Cardiac septum (tissue), 1 donor: ENCODE measurements around the gene BLOC1S6. TPM values are rescaled to one million over a fixed set of nuclear protein-coding genes. Genes with fewer than 3 reads are reported as not detected.

Experiments used
- DNase-seq: peaks from one replicate; pipeline ENCODE4 v3.0.0-alpha.2; 2020; ENCODE audit warnings: low spot score
- intact Hi-C: fragments of 100-400 bp; cut with DNase I; formaldehyde crosslinking; loops from one replicate; pipeline ENCODE4 v1.14.0; 2022
- long read RNA-seq: library from polyadenylated mRNA; unstranded; transcript quantifications from one replicate; pipeline ENCODE4 v2.0.0, GENCODE V29; 2021
- total RNA-seq: library from RNA; stranded (reverse); fragmentation: NEBNext Ultra II Directional; extraction: Animal tissue kit (Norgen Biotek cat#: 25700); gene quantifications from one replicate; pipeline ENCODE4 v1.2.1, GENCODE V29; 2021
- donor health status: DM: no; HTN: no; CAD: no.

Gene BLOC1S6, protein sequence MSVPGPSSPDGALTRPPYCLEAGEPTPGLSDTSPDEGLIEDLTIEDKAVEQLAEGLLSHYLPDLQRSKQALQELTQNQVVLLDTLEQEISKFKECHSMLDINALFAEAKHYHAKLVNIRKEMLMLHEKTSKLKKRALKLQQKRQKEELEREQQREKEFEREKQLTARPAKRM
- total RNA-seq: 29.1 TPM
- long read RNA-seq, full-length matches to known transcripts: 22 of 25 reads
- long read RNA-seq, partial matches to known transcripts: 1 of 25 reads
- long read RNA-seq, other reads (novel, unspliced or antisense): 2 of 25 reads

DNA sequence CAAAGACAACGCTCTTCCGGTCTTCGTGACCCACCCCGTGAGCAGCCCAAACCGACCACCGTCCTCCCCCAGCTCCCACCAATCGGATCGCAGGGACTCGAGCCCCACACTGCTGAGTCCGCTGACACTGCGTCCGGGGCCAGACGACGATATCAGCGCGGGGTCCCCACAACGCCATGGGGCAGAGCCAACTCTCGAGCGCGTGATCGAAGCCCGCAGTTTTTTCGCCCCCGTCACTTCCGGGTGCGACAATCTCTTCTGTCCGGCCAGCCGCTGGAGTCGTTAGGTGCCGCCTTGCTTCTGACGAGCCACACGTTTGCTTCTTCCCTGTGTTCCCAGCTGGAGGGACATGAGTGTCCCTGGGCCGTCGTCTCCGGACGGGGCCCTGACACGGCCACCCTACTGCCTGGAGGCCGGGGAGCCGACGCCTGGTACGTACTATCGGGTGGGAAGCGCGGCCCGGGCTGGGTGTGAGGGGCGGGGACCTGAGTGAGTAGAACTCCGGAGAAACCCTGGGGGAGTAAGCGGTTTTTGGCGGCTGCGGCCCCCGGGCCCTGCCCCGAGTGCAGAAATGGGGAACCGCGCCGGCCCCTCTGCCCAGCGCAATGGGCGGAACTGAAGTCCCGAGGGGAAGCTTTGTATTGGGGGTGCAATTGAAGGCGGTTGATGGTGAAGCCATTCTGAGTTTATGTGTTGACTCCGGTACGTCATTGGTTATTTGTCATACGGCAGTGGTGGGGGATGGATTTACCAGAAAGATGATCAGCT lies at the start of gene BLOC1S6:
BLOC1S6 (plus strand) TSS at position 285 of the 768 bp plus-strand sequence; CDS start at position 350, 65 bp downstream.
- peak; percentile 94 for DNase-seq
- intact Hi-C loops: loop anchor here (1.0 to 5.0 kb wide), 2 partner anchors 65 to 185 kb away; partner anchors contain the start of gene SLC30A4

DNA sequence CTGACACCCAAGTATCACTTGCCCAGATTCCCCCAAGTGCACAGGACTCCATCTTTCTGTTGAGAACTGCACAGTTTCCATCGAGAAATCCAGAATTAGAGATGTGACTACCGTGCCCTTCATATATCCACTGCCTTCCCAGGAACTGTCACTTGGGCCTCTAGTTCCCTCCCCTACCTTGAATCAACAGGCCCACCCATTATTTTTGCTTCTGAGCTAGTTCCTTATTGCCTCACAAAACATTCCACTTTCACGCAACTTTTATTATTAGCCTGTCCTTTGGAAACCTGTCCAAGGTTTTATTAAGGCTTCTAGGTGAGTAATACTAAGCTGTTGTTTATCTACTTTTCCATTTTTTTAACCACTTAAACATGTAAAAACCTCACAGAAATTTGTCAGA lies 47.5 kb upstream of the BLOC1S6 start:
- intact Hi-C loops: no loop called here

DNA sequence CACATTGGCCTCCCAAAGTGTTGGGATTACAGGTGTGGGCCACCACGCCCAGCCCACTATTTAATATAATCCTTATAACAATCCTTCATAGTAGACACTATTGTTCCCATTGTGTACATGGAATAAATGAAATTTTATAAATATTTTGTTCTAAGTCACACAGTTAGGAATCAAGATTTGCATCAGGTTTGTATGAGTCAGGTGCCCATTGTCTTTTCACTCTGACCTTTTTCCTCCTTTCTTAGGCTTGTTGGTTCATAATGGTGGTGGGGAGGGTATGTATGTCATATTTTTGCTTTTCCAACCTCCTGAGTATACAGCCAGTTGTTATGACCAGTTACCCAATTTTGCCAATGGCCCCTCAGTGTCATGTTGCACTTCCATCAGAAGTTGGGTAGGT lies 46.6 kb upstream of the BLOC1S6 start:
- DNase-seq: no peak
- intact Hi-C loops: no loop called here

More for the DNA sequence above, 47.5 kb upstream of the BLOC1S6 start:
- no peak for DNase-seq

DNA sequence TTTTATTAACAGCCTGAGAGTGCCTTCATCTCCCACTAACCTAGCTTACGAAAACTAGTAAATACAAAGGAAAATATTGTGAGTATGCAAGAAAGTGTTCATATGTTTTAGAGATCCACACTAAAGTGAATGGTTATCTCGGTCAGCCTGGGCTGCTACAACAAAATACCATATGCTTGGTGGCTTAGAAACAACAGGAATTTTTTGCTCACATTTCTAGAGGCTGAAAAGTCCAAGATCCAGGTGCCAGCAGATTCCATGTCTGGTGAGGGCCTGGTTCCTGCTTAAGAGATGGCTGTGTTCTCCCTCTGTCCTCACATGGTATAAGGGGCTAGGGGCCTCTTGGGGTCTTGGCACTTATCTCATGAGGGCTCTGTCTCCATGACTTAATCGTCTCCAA lies 44.1 kb upstream of the BLOC1S6 start:
- DNase-seq: no peak
- intact Hi-C loops: no loop called here

DNA sequence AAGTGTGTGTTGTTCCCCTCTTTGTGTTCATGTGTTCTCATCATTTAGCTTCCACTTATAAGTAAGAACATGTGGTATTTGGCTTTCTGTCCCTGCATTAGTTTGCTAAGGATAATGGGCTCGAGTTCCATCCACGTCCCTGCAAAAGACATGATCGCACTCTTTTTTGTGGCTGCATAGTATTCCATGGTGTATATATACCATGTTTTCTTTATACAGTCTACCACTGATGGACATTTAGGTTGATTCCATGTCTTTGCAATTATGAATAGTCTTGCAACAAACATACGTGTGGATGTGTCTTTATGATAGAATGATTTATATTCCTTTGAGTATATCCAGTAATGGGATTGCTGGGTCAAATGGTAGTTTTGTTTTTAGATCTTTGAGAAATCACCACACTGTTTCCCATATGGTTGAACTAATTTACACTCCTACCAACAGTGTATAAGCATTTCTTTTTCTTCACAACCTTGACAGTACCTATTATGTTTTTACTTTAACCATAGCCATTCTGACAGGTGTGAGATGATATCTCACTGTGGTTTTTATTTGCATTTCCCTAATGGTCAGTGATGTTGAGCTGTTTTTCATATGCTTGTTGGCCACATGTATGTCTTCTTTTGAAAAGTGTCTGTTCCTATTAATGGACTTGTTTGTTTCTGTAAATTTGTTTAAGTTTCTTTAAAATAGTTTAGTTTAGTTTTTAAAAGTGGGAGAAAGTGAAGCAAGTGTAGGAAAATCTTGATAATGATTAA lies 42.7 kb upstream of the BLOC1S6 start:
- DNase-seq: no peak
- intact Hi-C loops: no loop called here

DNA sequence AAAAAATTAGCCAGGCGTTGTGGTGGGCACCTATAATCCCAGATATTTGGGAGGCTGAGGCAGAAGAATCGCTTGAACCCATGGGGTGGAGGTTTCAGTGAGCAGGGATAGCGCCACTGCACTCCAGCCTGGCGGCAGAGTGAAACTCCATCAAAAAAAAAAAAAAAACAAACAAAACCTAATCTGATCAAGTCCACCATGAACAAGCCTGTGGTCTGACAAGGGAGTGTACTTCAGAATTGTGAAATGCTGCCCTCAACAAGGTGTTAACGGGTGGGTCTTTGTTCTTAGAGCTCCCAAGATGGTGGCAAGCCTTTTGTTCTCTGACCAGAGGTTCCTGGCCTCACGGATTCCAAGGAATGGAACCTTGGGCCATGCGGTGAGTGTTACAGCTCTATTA lies 40.4 kb upstream of the BLOC1S6 start:
- intact Hi-C loops: no loop called here
- no peak for DNase-seq

DNA sequence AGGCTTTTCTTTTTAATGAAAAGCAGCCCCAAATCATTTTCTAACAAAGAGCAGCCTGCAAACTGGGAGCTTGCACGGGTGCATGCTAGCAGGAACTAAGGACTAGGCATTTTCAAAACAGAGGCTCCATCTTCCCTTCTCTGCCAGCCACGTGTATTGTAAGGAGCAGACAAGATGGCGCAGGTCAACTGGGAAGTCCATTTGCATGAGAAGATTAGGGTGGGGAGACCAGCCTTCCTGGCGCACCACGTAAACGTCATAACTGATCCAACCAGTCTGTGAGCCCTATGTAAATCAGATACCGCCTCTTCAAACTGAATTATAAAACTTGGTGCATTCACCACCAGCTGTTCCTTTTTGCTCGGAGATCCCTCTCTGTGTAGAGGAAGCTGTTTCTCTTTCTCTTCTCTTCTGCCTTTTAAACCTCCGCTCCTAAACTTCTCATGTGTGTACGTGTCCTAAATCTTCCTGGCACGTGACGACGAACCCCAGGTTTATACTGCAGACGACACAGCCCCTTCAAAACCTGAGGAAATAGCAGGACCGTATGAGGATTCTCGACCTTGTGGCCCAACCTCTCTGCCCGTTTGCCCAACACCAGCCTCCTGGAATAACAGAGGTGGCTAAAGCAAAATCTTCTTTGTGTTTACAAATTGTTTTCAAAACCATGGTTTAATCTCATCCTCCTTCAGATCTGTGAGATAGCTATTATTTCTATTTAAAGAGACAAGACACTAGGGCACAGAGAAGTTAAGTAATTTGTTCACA lies 38.2 kb upstream of the BLOC1S6 start:
- no peak for DNase-seq
- intact Hi-C loops: no loop called here

DNA sequence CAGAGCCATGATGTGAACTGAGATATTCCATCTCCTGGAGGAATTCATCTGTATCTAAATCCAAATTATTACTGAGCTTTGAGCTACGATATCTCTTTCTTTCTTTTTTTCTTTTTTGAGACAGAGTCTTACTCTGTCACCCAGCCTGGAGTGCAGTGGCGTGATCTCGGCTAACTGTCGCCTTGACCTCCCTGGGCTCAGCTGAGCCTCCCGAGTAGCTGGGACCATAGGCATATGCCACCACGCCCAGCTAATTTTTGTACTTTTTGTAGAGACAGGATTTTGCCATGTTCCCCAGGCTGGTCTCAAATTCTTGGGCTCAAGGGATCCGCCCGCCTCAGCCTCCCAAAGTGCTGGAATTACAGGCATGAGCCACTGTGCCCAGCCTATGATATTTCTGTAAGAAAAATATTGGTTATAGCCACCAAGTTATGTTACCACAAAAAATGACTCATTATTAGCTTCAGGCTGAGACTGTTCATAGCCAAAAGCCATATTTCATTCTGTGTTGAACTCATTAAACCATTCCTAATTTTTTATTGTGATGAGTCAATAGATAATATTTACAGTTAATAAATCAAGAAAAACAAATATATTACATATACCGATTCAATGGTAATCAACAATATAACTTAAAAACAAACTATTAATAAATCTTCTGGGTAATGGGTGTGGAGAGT lies 37.5 kb upstream of the BLOC1S6 start:
- intact Hi-C loops: no loop called here
- no peak for DNase-seq

DNA sequence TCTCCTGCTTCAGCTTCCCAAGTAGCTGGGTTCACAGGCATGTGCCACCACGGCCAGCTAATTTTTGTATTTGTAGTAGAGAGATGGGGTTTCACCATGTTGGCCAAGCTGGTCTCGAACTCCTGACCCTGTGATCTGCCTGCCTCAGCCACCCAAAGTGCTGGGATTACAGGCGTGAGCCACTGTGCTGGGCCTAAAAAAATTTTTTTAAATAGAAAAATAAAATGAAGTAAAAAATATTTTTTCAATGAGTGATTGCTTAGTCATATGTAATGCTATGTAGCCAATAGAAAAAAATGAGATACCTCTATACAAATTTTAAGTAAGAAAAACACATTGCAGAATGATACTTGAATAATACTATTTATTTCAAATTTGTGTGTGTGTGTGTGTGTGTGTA lies 36.7 kb upstream of the BLOC1S6 start:
- no peak for DNase-seq
- intact Hi-C loops: no loop called here

DNA sequence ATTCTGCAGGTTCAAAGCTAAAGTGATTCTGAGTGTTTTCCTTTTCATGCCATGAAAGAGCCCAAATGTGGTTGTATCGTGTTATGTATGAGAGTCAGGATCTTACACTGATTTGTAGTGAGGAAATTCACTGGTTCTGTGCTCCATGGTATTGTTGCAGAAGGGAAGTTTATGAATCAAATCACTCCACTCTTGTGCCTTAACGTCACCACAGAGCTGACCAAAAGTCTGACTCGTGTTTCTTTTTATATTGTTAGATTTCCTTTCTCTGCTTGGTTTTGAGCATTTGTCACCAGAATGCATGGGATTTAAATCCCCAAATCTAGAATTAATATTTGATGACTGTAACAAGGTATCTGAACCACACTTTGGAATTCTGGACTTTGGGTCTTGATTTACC lies 35.5 kb upstream of the BLOC1S6 start:
- DNase-seq: no peak
- intact Hi-C loops: no loop called here

DNA sequence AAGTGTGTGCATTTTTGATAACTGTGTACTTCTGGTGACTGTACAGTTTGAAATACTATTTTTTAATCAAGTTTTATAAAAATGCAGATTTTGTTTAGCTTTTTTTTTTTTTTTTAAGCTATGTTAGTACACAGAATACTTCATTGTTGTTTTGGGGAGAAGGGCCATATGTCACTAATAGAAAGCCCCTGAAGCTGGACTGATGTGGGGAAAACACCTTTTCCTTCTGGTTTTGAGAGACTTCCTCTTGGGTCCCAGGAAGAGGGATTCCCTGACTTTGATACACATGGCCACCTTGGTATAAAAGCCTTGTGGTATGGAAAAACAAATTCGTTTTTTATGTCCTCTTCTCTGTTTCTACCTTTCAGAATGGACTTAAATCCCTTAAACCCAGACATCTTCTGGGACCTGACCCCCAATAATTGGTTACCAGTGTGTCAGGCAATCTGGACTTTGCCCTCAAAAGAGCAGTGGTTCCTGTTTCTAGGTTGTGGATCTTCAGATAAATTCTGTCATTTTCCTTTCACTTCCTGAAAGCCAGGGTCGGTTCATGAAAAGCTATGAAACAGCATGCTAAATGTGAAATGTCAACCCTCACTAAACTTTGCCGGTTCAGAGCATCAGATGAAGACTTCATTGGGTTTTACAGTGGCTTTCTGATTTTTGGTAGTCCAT lies 31.1 kb upstream of the BLOC1S6 start:
- intact Hi-C loops: no loop called here
- DNase-seq: no peak

DNA sequence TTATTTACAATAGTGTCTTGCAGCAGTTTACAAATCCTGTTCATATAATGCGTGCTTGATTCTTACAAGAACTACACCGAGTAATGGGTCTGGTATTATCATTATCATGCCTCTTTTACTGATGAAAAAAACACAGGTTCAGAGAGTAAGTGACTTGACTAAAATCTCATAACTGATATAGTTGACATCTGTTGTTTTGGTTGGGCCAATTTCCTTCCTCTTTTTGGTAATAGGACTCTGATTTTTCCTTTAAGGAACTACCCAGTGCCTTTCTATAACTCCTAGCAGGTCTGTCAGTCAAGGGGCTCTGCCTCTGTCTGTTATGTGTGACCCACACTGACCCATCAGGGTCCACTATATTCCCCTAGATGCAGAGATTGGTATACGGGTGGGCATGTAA lies 14.6 kb upstream of the BLOC1S6 start:
- intact Hi-C loops: no loop called here
- no peak for DNase-seq

DNA sequence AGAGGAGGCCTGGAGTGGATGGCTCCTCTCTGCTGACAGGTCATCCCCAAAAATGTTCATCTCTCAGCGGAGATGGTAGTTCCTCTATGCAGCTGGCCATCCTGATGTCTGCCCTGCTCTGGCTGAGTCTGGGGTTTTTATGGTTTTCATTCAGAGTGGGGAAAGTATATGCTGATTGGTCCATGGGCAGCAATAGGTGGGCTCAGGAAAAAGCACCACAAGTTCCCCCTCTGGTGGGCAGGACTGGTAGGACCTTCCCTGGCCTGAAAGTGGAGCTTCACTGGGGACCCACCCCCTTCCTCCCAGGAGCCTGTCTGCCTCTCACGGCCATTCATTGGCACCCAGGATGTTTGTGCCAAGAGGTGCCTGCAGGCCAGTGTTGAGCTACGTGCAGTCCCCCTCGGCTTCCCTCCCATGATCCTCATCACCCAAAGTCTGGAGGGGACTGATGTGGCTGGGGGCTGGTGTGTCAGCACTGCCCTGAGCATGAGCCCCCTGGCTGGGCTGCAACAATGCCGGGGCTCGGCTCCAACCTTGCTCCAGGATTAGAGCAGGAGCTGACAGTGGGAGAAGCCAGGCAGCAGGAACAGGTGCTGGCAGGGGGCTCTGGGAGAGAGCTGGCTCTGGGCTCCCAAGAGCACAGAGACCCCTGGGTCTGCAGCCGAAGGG lies 13.1 kb upstream of the BLOC1S6 start:
- DNase-seq: no peak
- intact Hi-C loops: no loop called here

DNA sequence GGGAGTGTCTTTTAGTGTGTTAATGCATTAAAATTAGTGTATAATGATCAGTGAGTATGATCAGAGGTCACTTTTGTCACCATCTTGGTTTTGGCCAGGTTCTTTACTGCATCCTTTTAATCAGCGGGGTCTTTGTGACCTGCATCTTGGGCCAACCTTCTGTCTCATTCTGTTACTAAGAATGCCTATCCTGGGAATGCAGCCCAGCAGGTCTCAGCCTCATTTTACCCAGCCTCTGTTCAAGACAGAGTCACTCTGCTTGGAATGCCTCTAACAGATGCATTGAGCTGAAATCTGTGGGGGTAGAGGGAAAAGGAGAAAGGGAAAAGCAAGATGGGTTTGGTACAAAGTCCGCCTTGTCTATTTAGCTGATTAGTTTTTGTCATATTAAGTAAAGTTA lies 5.3 kb upstream of the BLOC1S6 start:
- DNase-seq: no peak
- intact Hi-C loops: no loop called here

DNA sequence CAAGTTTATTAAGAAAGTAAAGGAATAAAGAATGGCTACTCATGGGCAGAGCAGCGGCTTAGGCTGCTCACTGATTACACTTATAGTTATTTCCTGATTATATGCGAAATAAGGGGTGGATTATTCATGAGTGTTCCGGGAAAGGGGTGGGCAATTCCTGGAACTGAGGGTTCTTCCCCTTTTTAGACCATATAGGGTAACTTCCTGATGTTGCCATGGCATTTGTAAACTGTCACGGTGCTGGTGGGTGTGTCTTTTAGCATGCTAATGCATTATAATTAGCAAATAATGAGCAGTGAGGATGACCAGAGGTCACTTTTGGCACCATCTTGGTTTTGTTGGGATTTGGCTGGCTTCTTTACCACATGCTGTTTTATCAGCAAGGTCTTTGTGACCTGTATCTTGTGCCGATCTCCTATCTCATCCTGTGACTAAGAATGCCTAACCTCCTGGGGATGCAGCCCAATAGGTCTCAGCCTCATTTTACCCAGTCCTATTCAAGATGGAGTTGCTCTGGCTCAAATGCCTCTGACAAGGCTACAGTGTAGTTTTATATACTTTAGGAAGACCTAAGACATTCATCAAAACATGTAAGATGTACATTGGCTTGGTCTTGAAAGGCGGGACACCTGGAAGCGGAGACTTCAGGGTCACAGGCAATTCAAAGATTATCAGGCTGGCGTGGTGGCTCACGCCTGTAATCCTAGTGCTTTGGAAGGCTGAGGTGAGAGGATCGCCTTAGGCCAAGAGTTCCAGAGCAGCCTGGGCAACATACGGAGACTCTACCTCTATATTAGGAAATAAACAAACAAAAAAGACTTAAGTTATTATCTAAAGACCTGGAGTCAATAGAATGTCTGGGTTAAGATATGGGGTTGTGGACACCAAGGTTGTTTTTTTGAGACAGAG lies 3.2 kb upstream of the BLOC1S6 start:
- intact Hi-C loops: no loop called here
- DNase-seq: no peak

DNA sequence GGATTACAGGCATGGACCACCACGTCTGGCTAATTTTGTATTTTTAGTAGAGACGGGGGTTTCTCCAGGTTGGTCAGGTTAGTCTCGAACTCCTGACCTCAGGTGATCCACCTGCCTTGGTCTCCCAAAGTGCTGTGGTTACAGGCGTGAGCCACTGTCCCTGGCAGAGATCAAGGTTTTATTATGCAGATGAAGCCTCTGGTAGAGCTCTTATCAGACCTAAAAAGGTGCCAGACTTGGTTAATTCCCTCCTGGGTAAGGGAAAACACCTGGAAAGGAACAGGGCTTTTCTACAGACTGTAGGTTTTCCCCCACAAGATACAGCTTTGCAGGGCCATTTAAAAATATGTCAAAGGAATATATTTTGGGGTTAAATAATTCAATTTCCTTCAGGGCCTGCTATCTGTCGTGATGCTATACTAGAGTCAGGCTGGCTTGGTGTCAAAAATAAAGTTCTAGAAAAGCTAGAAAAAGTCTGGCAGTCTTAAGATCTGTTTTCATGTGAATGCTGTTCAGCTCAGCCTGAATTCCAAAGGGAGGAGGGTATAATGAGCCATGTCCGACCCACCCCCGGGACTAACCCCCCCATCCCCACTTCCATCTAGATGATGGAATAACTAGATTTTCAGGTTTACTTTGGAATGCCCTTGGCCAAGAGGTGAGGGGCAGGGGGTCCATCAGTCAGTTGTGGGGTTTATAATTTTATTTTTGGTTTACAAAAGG lies 1.9 kb upstream of the BLOC1S6 start:
- intact Hi-C loops: loop anchor here (5.0 kb wide), 1 partner anchor 183 kb away; a partner anchor contains a TSS
- no peak for DNase-seq
